Measurements from ENCODE around the gene MEA1.

GRCh38 chr6:43062818-43063217 is 49.1 kb upstream of the MEA1 start:
- no peak for TF ChIP-seq CTCF (IDR thresholded peaks at IDR 0.05; ENCODE audit: low read depth, low read length, missing input control)
- no peak for TF ChIP-seq YY1 (IDR thresholded peaks at IDR 0.05)
- no peak for TF ChIP-seq EGR1 (IDR thresholded peaks at IDR 0.05; ENCODE audit: low read depth in 2 of 2)
- TF ChIP-seq JUND (IDR thresholded peaks at IDR 0.05): no peak
- TF ChIP-seq REST (IDR thresholded peaks at IDR 0.05): no peak
- no peak for TF ChIP-seq RAD21 (IDR thresholded peaks at IDR 0.05)
- no peak for TF ChIP-seq MAX (IDR thresholded peaks at IDR 0.05)
- no peak for TF ChIP-seq ZBTB33 (IDR thresholded peaks at IDR 0.05)
- no peak for TF ChIP-seq ATF3 (IDR thresholded peaks at IDR 0.05)
- no peak for TF ChIP-seq RXRA (IDR thresholded peaks at IDR 0.05)
- TF ChIP-seq FOXA1 (IDR thresholded peaks at IDR 0.05): no peak
- TF ChIP-seq TAF1 (conservative IDR thresholded peaks at IDR 0.05): no peak
